ELR (cell line): ENCODE measurements around the gene WDTC1.

Experiments
- DNase-seq: peaks from one replicate; pipeline ENCODE4 v3.0.0-alpha.2; 2015; ENCODE audit warnings: low read depth

The WDTC1 gene

DNA sequence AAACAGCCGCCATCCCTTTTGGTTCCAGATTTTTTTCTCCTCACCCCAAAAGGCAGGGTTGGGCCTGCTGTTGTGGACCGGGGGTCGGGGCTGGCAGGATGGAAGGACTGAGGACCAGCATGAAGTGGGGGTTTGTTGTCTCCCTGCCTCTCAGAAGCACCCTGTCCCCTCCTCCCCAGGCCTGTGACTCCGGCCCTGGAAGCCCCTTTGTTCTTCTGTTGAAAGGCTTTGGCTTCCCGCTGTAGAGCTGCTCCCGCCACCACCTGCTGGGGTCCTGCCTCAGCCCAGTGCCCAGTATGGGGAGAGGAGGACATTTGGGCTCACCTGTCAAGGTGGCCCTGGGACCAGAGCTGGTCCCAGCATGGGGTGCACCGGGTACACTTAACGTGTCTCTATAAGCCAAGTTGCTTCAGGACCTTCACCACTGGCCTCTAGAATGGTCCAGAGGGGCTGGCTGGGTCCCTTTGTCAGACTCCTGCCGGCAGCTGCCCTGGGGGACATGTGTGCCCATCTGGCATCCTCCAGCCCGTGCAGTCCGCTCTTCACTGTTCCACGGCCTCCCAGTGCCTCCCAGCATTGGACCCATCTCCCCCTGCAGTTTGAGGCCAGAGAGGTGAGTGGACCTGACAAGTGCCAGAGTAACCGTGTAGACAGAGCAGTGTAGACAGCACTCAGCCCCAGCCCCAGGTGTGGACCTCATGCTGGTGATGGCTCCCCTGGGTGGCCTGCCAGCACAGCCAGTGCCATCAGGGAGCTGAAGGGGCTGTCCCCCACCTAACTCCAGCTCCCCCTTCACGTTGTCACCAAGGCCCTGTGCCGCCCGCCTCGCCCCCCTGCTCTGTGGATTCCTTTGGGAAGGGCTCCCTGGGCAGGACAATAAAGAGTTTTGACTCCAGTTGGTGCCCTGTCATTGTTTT, 101.3 kb downstream of the WDTC1 start:
- no peak for DNase-seq

DNA sequence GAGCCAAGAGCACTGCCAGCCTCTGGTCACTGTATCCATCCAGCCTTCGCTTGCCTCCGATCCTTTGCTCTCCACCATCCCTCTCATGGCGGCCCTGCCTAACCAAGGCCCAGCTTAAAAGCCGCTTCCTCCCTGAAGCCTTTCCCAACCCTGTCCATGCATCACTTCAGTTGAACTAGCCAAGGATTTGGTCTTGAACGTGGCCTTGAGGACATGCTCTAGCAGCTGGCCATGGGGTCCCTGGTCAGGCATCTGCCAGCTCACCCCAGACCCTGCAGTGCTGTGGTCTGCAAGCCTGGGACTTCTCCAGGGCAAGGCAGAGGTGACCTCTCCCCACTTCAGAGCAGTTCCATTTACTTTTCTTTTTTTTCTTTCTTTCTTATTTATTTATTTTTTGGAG, 102.3 kb downstream of the WDTC1 start:
- DNase-seq = no peak

DNA sequence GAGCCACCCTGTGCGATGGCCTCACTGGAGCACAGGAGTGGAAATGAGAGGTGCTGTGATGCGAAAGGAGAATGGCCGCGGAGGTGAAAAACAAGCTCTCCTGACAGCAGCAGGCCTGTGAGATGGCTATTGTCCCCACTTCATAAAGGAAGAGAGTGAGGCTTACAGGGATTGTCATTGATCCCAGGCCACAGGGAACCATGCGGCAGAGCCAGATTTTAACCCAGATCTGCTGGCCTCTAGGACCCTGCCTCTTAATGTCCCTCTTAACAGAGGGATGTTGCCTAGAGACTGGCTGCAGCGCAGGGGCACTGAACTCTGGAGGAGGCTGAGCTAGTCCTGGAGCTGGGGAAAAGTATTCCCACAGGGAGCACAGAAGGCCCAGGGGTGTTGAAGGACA, 104.3 kb downstream of the WDTC1 start:
- DNase-seq = no peak

DNA sequence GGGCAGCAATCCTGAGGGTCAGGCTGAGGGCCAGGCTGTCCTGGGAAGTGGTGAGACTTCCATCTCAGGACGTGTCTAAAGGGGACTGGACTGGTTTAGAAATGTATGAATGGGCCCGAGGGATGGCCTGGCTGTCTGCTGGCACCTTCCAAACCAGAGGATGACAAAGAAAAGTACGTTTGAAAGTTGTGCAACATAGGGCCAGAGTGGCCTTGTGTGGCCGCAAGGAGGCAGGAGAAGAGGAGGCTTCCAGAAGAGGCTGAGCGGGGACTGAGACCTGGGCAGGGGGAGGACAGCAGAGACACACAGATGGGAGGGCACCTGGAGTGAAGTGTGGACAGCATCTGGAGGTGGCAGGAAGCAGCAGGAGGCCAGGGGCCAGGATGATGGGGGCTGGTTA, 104.8 kb downstream of the WDTC1 start:
- DNase-seq = no peak

DNA sequence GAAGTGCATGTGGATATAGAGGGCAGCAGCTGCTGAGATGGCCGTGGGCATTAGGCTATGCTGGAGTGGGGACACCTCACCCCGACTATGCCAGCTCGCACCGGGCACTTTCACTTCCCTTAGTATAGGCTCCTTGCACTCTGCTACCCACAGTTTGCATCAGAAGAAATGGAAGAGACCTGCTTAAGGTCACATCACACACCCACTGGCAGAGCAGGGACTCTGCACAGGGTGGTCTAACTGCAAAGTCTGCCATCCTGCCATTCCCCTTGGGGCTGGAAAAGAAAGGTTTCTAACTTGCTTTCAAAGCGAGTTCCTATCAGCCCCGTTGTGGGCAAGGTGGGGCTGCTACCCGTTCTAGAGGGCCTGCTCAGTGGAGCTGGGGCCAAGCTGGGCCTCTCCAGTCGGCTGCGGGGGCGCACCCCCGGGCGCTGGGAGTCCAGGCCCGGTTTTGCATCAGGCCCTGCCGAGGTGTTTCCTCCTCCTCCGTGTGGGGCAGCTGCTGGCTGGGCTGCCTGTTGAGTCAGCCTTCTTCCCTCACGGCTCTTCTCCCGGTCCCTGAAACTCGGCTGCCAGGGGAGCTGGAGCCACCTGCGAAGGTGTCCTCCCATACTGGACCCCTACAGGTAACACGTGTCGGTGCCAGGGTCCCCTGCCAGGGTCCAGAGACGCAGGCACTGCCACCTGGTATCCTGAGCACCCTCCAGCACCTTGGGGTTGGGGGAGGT, 107.3 kb downstream of the WDTC1 start, which contains the start of gene SYTL1:
Gene SYTL1 (plus strand): TSS at position 498 of the 728 bp plus-strand sequence. CDS start 3,313 bp downstream, outside the sequence.
- DNase-seq = peak; percentile 76

DNA sequence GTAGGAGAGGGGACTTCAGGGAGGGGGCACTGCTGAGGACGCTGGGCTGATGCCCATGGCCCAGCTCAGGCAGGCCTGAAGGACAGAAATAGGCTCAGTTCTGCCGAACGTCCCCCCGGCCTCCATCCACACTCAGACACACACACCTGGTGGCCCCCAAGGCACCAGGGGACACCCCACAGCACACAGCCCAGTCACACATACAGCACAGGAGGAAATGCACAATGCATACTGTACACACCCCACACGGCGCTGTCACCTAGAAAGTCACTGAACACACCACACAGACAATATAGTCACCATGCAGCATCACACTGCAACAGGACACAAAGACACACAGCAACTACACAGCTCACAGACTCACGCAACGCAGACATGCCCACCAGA, 108.0 kb downstream of the WDTC1 start:
- no peak for DNase-seq

DNA sequence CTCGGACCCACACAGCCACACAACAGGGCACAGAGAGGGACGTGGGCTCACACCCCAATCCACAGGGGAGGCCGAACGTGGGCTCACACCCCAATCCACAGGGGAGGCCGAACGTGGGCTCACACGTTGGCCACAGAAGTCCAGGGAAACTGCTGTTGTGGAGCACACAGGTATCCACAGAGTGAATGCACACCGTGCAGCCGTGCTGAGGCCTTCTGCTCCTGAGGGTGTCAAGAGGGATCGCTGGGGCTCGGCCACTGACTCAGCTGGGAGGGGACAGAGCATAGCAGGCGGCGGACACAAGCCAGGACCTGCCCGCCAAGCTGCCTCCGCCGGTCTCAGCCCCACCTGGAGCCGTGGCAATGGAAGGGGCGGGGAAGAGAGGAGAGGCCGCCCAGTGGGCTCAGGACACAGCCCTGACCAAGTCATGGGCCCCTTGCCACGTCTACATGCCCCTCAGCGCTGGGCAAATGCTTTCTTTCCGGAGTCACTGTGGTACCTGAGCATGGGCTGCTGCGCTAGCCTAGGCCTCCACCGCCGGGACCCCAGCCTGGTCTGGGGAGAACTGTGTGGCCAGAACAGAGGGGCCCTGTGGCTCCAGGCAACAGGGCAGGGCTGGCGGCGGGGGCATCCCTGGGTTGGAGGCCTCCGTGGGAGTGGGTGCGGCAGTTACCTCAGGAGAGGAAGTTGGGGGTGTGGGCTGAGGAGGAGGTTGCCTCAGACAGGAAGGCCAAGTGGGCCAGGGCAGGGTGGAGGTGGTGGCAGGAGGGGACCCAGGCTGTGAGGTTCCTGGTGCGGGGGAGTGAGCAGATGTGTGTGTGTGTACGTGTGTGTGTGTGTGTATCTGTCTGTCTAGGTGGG, 108.6 kb downstream of the WDTC1 start:
- no peak for DNase-seq

DNA sequence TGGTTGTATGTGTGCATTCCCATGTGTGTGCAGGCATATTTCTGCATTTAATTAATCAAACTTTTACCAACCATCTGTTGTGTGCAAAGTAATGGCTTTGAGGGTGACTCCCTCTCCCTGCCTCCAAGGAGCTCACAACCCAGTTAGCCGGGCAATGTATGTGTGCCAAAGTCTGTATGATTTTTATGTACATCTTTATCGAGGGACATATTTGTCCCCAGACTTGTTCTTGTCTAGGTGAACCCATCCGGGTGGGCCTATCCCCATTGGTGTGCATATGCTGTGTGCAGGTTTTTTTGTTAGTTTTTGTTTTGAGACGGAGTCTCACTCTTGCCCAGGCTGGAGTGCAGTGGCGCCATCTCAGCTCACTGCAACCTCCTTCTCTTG, 109.2 kb downstream of the WDTC1 start:
- no peak for DNase-seq

DNA sequence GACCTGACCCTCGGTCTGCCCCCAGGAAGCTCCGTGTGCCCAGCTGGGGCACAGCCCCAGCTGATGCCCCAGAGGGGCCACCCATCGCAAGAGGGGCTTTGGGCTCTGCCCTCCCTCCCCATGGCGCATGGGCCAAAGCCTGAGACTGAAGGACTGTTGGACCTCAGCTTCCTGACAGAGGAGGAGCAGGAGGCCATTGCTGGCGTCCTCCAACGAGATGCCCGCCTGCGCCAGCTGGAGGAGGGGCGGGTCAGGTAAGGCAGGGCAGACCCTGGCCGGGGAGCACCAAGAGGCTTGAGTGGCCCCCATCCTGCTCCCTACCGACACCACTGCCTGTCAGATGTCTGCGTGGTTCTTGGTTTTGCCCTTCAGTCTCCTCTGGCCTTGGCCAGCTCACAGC, 110.8 kb downstream of the WDTC1 start:
- DNase-seq = no peak

DNA sequence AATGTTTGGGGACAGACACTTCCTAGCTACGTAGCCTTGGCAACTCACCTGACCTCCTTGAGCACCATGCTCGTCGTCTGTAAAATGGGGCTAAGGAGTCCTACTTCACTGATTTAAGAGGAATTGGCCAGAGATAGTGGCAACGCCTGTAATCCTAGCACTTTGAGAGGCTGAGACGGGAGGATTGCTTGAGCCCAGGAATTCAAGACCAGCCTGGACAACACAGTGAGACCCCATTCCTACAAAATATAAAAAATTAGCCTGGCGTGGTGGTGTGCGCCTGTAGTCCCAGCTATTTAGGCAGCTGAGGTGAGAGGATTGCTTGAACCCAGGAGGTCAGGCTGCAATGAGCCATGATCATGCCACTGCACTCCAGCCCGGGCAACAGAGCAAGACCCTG, 111.9 kb downstream of the WDTC1 start:
- DNase-seq = no peak

DNA sequence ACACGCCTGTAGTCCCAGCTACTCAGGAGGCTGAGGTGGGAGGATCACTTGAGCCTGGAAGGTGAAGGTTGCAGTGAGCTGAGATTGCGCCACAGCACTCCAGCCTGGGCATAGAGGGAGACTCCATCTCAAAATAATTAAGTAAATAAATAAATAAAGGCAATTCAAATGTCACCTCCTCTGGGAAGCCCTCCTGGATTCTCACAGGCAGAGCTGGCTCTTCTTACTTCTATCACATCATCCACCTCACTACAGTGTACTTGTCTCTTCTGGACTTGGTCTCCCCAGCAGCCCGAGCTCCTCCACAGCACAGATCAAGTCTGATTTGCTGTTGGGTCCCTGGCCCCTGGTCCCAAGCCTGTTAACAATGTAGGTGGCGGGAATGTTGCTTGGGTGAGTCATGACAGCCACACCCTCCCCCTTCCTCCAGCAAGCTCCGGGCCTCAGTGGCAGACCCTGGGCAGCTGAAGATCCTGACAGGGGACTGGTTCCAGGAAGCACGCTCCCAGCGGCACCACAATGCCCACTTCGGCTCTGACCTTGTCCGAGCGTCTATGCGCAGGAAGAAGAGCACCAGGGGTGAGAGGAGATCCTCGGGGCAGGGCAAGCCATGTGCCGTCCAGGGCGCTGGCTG, 112.7 kb downstream of the WDTC1 start:
- DNase-seq = peak; percentile 48

DNA sequence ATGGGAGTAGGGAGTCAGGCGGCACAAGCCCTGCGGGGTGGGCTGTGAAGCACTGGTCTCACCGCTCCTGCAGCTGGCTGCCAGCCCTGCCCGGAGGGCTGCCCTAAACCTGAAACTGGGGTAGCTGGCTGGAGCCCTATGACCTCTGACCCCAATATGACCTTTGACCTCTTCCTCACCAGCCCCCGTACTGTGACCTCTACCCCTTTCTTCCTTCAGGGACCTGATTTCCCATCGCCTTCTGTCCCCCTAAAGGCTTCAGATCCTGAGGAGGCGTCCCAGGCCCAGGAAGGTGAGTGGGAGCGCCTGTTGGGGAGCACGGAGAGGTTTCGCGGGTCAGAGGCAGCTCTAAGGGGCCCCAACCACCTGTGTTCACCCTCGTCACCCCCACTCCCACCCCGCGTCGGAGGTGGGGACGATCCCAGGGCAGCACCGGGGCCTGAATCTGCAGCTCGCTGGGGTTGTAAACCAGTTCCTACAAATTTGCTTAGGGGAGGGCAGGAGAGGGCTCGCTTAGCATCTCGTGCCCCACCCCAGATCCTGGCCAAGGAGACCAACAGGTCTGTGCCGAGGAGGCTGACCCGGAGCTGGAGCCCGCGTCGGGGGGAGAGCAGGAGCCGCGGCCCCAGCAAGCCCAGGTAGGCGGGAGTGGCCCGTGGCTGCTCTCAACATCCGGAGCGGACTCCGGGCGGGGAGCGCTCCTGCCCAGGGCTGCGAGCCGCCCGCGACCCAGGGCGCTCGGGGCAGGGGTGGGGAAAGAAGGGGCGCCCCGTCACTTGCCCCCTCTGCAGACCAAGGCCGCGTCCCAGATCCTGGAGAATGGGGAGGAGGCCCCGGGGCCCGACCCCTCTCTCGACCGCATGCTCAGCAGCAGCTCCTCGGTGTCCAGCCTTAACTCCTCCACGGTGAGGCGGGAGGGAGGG, 114.7 kb downstream of the WDTC1 start:
- peak; percentile 52 for DNase-seq

DNA sequence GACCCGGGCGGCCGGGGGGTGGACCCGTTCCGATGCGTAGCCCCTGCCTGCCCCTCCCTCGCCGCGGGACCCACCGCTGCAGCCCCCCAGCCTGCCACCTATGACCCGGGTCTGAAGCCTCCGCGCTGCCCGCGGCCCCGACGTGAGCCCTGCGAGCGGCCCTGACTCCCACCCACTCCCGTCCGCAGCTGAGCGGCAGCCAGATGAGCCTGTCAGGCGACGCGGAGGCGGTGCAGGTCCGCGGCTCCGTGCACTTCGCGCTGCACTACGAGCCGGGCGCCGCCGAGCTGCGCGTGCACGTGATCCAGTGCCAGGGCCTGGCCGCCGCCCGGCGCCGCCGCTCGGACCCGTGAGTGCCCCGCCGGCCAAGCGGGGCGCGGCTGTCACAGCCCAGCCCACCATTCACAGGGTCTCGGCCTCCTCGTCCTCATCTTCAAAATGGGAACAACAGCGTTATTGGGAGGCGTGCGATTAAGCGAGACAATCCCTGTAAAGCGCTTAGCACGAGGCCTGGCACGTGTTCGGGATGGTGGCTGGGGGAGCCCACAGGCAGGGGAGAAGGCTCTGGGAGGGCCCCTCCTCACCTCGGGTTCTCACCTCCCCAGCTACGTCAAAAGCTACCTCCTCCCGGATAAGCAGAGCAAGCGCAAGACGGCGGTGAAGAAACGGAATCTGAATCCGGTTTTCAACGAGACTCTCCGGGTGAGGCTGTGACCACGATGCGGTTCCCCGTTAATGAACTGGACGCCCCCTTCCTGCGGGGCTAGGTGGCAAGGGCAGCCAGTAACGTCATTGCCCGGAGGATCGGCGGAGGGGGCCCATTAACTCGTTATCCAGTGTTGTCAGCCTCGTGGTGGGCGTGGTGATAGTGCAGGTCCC, 115.6 kb downstream of the WDTC1 start:
- peak; percentile 66 for DNase-seq

DNA sequence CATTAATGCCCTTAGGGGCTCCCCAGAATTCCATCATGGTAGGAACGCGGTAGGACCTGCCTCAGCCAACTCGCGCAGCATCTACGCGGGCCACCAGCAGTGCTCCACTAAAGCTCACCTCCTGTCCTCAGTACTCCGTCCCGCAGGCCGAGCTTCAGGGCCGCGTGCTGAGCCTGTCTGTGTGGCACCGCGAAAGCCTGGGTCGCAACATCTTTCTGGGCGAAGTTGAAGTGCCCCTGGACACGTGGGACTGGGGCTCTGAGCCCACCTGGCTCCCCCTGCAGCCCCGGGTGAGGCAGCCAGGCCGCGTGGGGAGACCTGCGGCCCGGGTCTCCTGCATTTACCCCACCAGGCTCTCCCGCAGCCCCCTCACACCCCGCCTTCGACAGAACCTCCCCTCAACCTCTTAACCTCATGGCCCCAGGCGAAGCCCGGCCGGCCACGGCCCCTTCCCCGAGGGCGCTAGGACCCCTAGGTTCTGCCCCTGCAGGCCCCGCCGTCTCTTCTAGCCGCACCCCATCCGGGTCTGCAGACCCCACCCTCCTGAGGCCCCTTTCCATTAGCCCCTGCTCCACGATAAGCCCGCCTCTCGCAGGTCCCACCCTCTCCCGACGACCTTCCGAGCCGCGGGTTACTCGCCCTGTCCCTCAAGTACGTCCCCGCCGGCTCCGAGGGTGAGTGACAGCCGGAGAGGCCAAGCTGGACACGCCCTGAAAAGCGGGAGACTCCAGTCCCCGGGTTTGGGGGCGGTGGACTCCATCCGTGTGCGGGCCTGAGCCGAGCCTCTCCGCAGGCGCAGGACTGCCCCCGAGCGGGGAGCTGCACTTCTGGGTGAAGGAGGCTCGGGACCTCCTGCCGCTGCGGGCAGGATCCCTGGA, 116.5 kb downstream of the WDTC1 start:
- DNase-seq = no peak

DNA sequence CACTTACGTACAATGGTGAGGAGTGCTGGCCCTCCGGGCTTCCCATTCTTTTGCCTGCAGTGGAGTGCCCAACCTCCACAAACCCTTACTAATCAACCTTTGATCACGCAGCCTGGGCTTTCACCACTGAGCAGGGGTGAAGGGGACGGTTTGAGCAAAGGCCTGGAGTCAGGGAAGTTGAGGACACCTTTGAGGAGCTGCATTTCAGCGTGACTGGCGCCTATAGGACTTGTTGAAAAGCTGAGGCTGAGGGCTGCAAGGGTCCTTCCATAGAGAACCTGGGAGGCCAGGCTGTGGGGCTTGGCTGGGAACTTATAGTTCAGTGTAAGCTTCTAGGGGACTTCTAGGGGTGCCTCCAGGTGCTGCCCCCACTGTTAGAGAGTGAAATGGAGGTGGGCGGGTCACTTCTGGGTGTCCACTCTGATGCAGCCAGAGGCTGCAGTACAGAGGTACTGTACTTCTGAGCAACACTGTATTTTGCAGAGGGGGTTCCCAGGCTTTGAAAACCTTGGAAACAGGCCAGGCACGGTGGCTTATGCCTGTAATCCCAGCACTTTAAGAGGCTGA, 117.2 kb downstream of the WDTC1 start:
- no peak for DNase-seq

DNA sequence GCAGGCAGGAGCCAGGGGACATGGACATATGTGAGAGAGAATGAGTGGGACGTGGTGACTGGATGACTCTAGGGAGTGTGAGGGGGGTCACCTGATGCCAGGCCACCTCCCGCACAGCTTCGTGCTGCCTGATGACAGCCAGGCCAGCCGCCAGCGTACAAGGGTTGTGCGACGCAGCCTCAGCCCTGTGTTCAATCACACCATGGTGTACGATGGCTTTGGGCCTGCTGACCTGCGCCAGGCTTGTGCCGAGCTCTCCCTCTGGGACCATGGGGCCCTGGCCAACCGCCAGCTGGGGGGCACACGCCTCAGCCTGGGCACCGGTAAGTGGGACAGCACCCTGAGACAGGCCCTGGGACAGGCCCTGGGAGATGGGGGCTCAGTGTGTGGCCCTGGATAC, 118.7 kb downstream of the WDTC1 start:
- no peak for DNase-seq

DNA sequence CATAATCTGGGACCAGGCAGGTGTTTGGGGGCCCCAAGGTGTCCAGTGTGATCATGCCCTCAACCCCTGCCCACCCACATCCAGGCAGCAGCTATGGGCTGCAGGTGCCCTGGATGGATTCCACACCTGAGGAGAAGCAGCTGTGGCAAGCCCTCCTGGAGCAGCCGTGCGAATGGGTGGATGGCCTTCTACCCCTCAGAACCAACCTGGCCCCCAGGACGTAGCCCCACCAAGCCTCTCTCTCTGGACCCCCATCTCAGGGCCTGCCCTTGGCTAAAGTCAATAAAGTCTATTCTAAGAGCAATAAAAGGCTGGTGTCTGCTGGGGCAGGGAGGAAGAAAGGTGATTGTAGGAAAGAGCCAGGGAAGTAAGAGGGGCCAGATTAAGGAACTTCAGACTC, 119.2 kb downstream of the WDTC1 start:
- DNase-seq = no peak

DNA sequence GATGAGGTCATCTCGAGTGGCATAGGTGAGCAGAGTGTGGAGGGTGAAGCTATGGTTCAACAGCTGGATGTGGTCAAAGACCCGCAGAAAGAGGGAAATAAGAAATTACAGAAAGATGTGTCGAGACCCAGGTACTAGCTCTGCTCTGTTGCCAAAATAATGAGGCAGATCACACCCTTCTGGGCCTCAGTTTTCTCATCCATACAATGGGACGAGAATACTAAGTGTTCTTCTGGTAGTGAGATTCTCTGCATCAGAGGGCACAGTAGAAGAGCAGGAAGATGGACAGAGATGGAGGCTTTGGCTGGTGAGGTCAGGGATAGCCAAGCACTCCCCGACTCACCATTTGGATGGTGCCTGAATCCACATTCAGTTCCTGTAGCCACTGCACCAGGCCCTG, 121.3 kb downstream of the WDTC1 start:
- DNase-seq = no peak

DNA sequence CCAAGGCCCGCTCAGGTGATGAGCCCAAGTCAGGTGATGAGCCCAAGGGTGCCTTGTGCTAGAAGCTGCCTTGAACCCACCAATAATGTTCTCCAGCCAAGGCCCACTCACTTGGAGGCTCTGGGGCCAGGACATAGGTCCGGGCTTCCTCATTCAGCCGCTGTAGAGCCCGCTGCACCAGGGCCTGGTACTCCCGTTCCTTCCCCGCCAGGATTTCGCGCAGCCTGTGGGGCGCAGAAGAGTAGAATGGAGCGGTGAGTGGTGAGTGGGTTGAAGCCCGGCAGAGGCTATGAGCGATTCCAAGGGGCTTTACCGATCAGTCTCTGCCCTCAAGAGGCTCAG, 121.8 kb downstream of the WDTC1 start:
- DNase-seq = no peak
